A549 (cell line): ENCODE data around the gene BCCIP. TPM values are rescaled to one million over a fixed set of nuclear protein-coding genes. Genes with fewer than 3 reads are reported as not detected.

Source experiments
- ATAC-seq, 2 experiments: fragments of 200-7000 bp in 1 of 2; fragments of >200 bp in 1 of 2; cut with Nextera tagmentation in 1 of 2; cut with Tn5 transposase in 1 of 2; 3 replicates each; pipeline versions ENCODE4 v1.8.0 to v1.9.1; 2018 to 2020; ENCODE audit warnings: mild to moderate bottlenecking in 1 of 2, moderate library complexity in 1 of 2
- CTCF ChIA-PET: fragments of 300-600 bp; sonication (Branson Sonifier 250); formaldehyde crosslinking; extraction: SDS; loops from one replicate; lab custom pipeline; 2021; ENCODE audit warnings: antibody characterized with exemption, inconsistent platforms; lab: Yijun Ruan, JAX
- POLR2A ChIA-PET: fragments of 350-600 bp; formaldehyde crosslinking; extraction: SDS; loops from one replicate; lab custom pipeline; 2021; ENCODE audit warnings: antibody characterized with exemption, inconsistent platforms; lab: Yijun Ruan, JAX
- DNase-seq, 2 experiments: peaks; one replicate each; pipeline versions ENCODE4 v3.0.0 to v3.0.0-alpha.2; 2011 to 2016; ENCODE audit warnings: low read depth in 1 of 2, low spot score in 1 of 2
- FAIRE-seq: peaks from 2 replicates; lab custom pipeline; 2011; peaks lifted over from hg19 to GRCh38; lab: Jason Lieb, UNC
- H3K27ac ChIP-seq, 2 experiments: fragments of >200 bp; sonication (Bioruptor Twin); formaldehyde crosslinking; 3 replicates each; pipeline ENCODE4 v1.5.1; 2016 to 2017
- H3K4me1 ChIP-seq: fragments of >200 bp; sonication (Bioruptor Twin); formaldehyde crosslinking; 3 replicates; pipeline ENCODE4 v1.6.1; 2016
- H3K4me2 ChIP-seq: fragments of >200 bp; sonication (Bioruptor Twin); formaldehyde crosslinking; 3 replicates; pipeline ENCODE4 v1.6.1; 2016
- H3K4me3 ChIP-seq: fragments of >200 bp; sonication (Bioruptor Twin); formaldehyde crosslinking; 3 replicates; pipeline ENCODE4 v1.5.1; 2016
- H3K9me3 ChIP-seq: fragments of >200 bp; sonication (Bioruptor Twin); formaldehyde crosslinking; 3 replicates; pipeline ENCODE4 v1.6.1; 2016
- CBX8 ChIP-seq: fragments of 200-600 bp; sonication (generic); IDR thresholded peaks from 2 replicates; pipeline ENCODE4 v1.6.1; 2016
- CEBPB ChIP-seq, 2 experiments: fragments of >200 bp in 1 of 2; sonication (Bioruptor Twin) in 1 of 2; formaldehyde crosslinking in 1 of 2; IDR thresholded peaks; 2 replicates each; pipeline ENCODE4 v1.6.1; 2012 to 2016
- CHD2 ChIP-seq: fragments of 150-350 bp; IDR thresholded peaks from 2 replicates; pipeline ENCODE4 v1.6.1; 2014; ENCODE audit warnings: low read length; ENCODE audit not compliant: partially characterized antibody
- CHD4 ChIP-seq: fragments of 200-600 bp; sonication (generic); IDR thresholded peaks from 2 replicates; pipeline ENCODE4 v1.6.1; 2016; ENCODE audit warnings: antibody characterized with exemption, mild to moderate bottlenecking, borderline replicate concordance
- EHF ChIP-seq: fragments of 250-450 bp; sonication (Bioruptor Pico); IDR thresholded peaks from 2 replicates; pipeline ENCODE4 v1.5.0; 2020; ENCODE audit warnings: mild to moderate bottlenecking
- EP300 ChIP-seq, 2 experiments: fragments of >200 bp; sonication (Bioruptor Twin); formaldehyde crosslinking; IDR thresholded peaks; 2 replicates in 1 of 2; 3 replicates in 1 of 2; pipeline ENCODE4 v1.6.1; 2016 to 2017
- FOSL2 ChIP-seq, 2 experiments: fragments of 450-650 bp in 1 of 2; fragments of >200 bp in 1 of 2; sonication (Bioruptor Twin) in 1 of 2; formaldehyde crosslinking; IDR thresholded peaks; 2 replicates each; pipeline versions ENCODE4 v1.5.0 to v1.6.1; 2016 to 2020; ENCODE audit warnings: mild to moderate bottlenecking in 1 of 2, moderate library complexity in 1 of 2
- FOXS1 ChIP-seq: fragments of 250-450 bp; sonication (Bioruptor Pico); IDR thresholded peaks from 2 replicates; pipeline ENCODE4 v1.5.0; 2020; ENCODE audit warnings: mild to moderate bottlenecking, moderate library complexity
- GATA3 ChIP-seq: IDR thresholded peaks from 2 replicates; pipeline ENCODE4 v1.6.1; 2012; ENCODE audit warnings: borderline replicate concordance
- HDAC2 ChIP-seq: fragments of 200-600 bp; sonication (generic); IDR thresholded peaks from 2 replicates; pipeline ENCODE4 v1.6.1; 2016
- HEYL ChIP-seq: fragments of 250-450 bp; sonication (Bioruptor Pico); IDR thresholded peaks from 2 replicates; pipeline ENCODE4 v1.8.0; 2021; ENCODE audit warnings: mild to moderate bottlenecking, moderate library complexity
- HOXB5 ChIP-seq: fragments of 250-450 bp; sonication (Bioruptor Pico); IDR thresholded peaks from 2 replicates; pipeline ENCODE4 v1.5.0; 2020; ENCODE audit warnings: mild to moderate bottlenecking, moderate library complexity
- JUN ChIP-seq, 2 experiments: fragments of >200 bp; sonication (Bioruptor Twin); formaldehyde crosslinking; IDR thresholded peaks; 2 replicates in 1 of 2; 3 replicates in 1 of 2; pipeline ENCODE4 v1.6.1; 2016 to 2017
- KDM5A ChIP-seq: fragments of 200-600 bp; sonication (generic); IDR thresholded peaks from 2 replicates; pipeline ENCODE4 v1.6.1; 2016; ENCODE audit warnings: antibody characterized with exemption, mild to moderate bottlenecking
- MAFK ChIP-seq: fragments of 450-650 bp; IDR thresholded peaks from 2 replicates; pipeline ENCODE4 v1.6.1; 2014; ENCODE audit not compliant: partially characterized antibody
- MAZ ChIP-seq: fragments of 150-350 bp; IDR thresholded peaks from 2 replicates; pipeline ENCODE4 v1.6.1; 2014; ENCODE audit warnings: antibody characterized with exemption, low read depth, low read length, borderline replicate concordance
- MYC ChIP-seq: IDR thresholded peaks from 2 replicates; pipeline ENCODE4 v1.6.1; 2012; ENCODE audit warnings: mild to moderate bottlenecking, inconsistent platforms, low read length, improper control_type of control experiment, borderline replicate concordance
- NFE2L2 ChIP-seq: fragments of 150-350 bp; conservative IDR thresholded peaks from 2 replicates; pipeline ENCODE4 v1.6.1; 2014; ENCODE audit warnings: low read length
- NPAS2 ChIP-seq: fragments of 250-450 bp; sonication (Bioruptor Pico); IDR thresholded peaks from 2 replicates; pipeline ENCODE4 v1.8.0; 2022; ENCODE audit warnings: mild to moderate bottlenecking, moderate library complexity, borderline replicate concordance
- PHF8 ChIP-seq: fragments of 200-600 bp; sonication (generic); IDR thresholded peaks from 2 replicates; pipeline ENCODE4 v1.6.1; 2016; ENCODE audit warnings: low read depth, mild to moderate bottlenecking, antibody characterized with exemption, moderate library complexity, borderline replicate concordance
- RFX5 ChIP-seq: fragments of 450-650 bp; IDR thresholded peaks from 2 replicates; pipeline ENCODE4 v1.7.1; 2014; ENCODE audit warnings: antibody characterized with exemption, mild to moderate bottlenecking, moderate library complexity
- TFCP2L1 ChIP-seq: fragments of 250-450 bp; sonication (Bioruptor Pico); IDR thresholded peaks from 2 replicates; pipeline ENCODE4 v1.5.0; 2021; ENCODE audit warnings: mild to moderate bottlenecking
- ZC3H11A ChIP-seq: fragments of 450-650 bp; IDR thresholded peaks from 2 replicates; pipeline ENCODE4 v1.6.1; 2014; ENCODE audit warnings: antibody characterized with exemption, mild to moderate bottlenecking
- ZFP36 ChIP-seq: fragments of 450-650 bp; IDR thresholded peaks from 2 replicates; pipeline ENCODE4 v1.6.1; 2014; ENCODE audit warnings: borderline replicate concordance; ENCODE audit not compliant: partially characterized antibody
- WGBS: methylation state at CpG from one replicate; pipeline ENCODE4 v1.1.6; 2017; ENCODE audit errors: missing lambda C conversion rate; 5-methylcytosine and 5-hydroxymethylcytosine counted together
- polyA plus RNA-seq, 4 experiments: library from polyadenylated mRNA; depleted of rRNA in 3 of 4; stranded (reverse); fragments of >200 nt; fragmentation: RNase III in 1 of 4; extraction: RNeasy Plus Mini Kit Qiagen cat#74134 plus additional on column Dnase treatment in 1 of 4; gene quantifications; 2 replicates in 3 of 4; 3 replicates in 1 of 4; pipeline ENCODE4 v1.2.3, GENCODE V29; 2011 to 2017
- TF ChIP-seq, protein P1 (sequence below): fragments of >200 bp; sonication (Bioruptor Twin); formaldehyde crosslinking; IDR thresholded peaks from 3 replicates; pipeline ENCODE4 v1.5.1; 2016
- TF ChIP-seq, protein P2 (sequence below): IDR thresholded peaks from 2 replicates; pipeline ENCODE4 v1.6.1; 2012
- TF ChIP-seq, protein P3 (sequence below): fragments of 450-650 bp; IDR thresholded peaks from 2 replicates; pipeline ENCODE4 v1.6.1; 2014; ENCODE audit warnings: antibody characterized with exemption
- TF ChIP-seq, protein P4 (sequence below): fragments of 250-450 bp; sonication (Bioruptor Pico); IDR thresholded peaks from 2 replicates; pipeline ENCODE4 v1.5.0; 2020; ENCODE audit warnings: low read depth, mild to moderate bottlenecking, moderate library complexity

BCCIP gene
- polyA plus RNA-seq, 2 of the 4 experiments (the other 2 are of a cell fraction) = 130 to 140 TPM

DNA sequence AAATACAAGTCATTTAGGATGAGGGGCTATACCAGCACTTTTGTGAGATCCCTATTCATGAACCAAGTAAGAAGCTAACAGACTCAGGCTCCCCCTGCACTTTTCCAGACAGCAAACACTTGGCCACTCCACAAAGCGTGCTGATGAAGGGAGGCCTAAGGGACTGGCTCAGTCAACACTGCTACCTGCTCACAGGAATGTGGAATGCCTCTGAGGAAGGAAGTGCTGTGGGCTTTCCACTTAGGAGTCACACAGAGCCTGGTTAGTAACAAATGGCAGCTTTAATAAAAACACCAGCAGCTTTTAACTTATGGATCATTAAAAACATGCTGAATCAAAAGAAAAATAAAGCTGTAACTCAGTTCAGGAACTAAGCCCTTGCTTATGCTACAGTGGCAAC lies 15.3 kb upstream of the BCCIP start:
- ChIA-PET CTCF (interaction anchor here (0.5 to 1.3 kb wide), 2 partner anchors 27 to 1214 kb away, joined by 4 read pairs; no protein-coding TSS in a partner anchor), POLR2A (no interaction called here)
- Histone ChIP-seq H3K27ac (no peak overlapping the region), H3K4me2 (no peak overlapping the region), H3K4me3 (no peak overlapping the region), H3K4me1 (no peaks in the 10 kb centered on the region), H3K9me3 (no peaks in the 10 kb centered on the region)
- WGBS = 91% methylated on average over 1 of the region's 1 CpG
- no peak for DNase-seq
- no peak for ATAC-seq
- FAIRE-seq = no peak
- no peak for TF ChIP-seq KDM5A
- no peak for TF ChIP-seq NPAS2 (CRISPR knock-in tag)
- no peak for TF ChIP-seq HDAC2
- TF ChIP-seq, protein P1, sequence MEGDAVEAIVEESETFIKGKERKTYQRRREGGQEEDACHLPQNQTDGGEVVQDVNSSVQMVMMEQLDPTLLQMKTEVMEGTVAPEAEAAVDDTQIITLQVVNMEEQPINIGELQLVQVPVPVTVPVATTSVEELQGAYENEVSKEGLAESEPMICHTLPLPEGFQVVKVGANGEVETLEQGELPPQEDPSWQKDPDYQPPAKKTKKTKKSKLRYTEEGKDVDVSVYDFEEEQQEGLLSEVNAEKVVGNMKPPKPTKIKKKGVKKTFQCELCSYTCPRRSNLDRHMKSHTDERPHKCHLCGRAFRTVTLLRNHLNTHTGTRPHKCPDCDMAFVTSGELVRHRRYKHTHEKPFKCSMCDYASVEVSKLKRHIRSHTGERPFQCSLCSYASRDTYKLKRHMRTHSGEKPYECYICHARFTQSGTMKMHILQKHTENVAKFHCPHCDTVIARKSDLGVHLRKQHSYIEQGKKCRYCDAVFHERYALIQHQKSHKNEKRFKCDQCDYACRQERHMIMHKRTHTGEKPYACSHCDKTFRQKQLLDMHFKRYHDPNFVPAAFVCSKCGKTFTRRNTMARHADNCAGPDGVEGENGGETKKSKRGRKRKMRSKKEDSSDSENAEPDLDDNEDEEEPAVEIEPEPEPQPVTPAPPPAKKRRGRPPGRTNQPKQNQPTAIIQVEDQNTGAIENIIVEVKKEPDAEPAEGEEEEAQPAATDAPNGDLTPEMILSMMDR = no peak
- no peak for TF ChIP-seq MAFK
- no peak for TF ChIP-seq FOSL2 (IDR thresholded peaks at IDR 0.05)
- no peak for TF ChIP-seq FOSL2 (CRISPR knock-in tag; IDR thresholded peaks at IDR 0.05)
- no peak for TF ChIP-seq GATA3
- TF ChIP-seq, protein P2, sequence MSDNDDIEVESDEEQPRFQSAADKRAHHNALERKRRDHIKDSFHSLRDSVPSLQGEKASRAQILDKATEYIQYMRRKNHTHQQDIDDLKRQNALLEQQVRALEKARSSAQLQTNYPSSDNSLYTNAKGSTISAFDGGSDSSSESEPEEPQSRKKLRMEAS = no peak
- TF ChIP-seq PHF8 = no peak
- no peak for TF ChIP-seq ZC3H11A
- no peak for TF ChIP-seq HEYL
- TF ChIP-seq JUN (IDR thresholded peaks at IDR 0.05) = no peak
- TF ChIP-seq, protein P3, sequence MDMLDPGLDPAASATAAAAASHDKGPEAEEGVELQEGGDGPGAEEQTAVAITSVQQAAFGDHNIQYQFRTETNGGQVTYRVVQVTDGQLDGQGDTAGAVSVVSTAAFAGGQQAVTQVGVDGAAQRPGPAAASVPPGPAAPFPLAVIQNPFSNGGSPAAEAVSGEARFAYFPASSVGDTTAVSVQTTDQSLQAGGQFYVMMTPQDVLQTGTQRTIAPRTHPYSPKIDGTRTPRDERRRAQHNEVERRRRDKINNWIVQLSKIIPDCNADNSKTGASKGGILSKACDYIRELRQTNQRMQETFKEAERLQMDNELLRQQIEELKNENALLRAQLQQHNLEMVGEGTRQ = no peak
- no peak for TF ChIP-seq RFX5
- TF ChIP-seq CHD2 = no peak
- no peak for TF ChIP-seq EHF
- no peak for TF ChIP-seq TFCP2L1 (CRISPR knock-in tag)
- TF ChIP-seq HOXB5 (CRISPR knock-in tag) = no peak

DNA sequence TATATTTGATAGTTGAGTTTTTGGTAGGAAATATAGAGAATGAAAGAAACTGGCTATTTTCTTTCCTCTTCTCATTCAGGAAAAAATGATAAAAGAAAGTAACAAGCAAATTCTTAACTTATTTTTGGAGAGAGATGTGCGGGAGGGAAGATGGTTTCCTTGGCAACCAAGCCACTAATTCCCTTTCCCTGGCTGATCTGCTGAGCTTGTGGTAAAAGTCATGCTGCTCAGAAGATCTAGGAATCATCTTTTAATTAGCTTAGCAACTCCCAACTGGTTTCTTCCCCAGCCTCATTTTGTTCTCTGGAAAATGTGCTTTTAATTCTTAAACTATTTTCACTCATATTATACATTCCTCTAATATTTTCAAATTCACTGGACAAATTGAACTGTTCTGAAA lies 12.1 kb upstream of the BCCIP start:
- FAIRE-seq (no peak), DNase-seq (no peak), ATAC-seq (no peak)
- no peak for TF ChIP-seq CHD4
- TF ChIP-seq CBX8 = no peak
- TF ChIP-seq HOXB5 (CRISPR knock-in tag) = no peak
- TF ChIP-seq CEBPB (IDR thresholded peaks at IDR 0.05) = no peak
- no peak for TF ChIP-seq ZFP36
- TF ChIP-seq EP300 (IDR thresholded peaks at IDR 0.05) = no peak
- TF ChIP-seq FOXS1 (CRISPR knock-in tag) = no peak
- TF ChIP-seq, protein P4, sequence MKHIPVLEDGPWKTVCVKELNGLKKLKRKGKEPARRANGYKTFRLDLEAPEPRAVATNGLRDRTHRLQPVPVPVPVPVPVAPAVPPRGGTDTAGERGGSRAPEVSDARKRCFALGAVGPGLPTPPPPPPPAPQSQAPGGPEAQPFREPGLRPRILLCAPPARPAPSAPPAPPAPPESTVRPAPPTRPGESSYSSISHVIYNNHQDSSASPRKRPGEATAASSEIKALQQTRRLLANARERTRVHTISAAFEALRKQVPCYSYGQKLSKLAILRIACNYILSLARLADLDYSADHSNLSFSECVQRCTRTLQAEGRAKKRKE (CRISPR knock-in tag) = no peak
- TF ChIP-seq MAZ = no peak
- TF ChIP-seq NFE2L2 = no peak
- TF ChIP-seq HEYL = no peak
- no peak for TF ChIP-seq GATA3
- TF ChIP-seq MYC = no peak
- Histone ChIP-seq H3K27ac (no peak overlapping the region), H3K4me3 (no peak overlapping the region), H3K9me3 (no peaks in the 10 kb centered on the region), H3K4me2 (no peak overlapping the region), H3K4me1 (no peaks in the 10 kb centered on the region)
- ChIA-PET POLR2A (no interaction called here), CTCF (no interaction called here)
- WGBS = 83% methylated on average over 1 of the region's 1 CpG
